ENCODE results near the gene CACNA2D2. TPM values are rescaled to one million over a fixed set of nuclear protein-coding genes. Genes with fewer than 3 reads are reported as not detected.
A peak's percentile ranks its signal among the peaks of the same experiment; 100 is the strongest.

Gene CACNA2D2
- total RNA-seq, 4 donors from 2014 or later: 1.5 to 3.3 (median 2.9) TPM

GRCh38 chr3:50317300-50317699 lies 186.1 kb downstream of the CACNA2D2 start:
- peak; percentile 44 to 48 for DNase-seq
- H3K4me3 ChIP-seq (replicated peaks in 1 of 3): no peak overlapping the region
- intact Hi-C loops (cut with DNase I): no loop called here
- no peaks in the 10 kb centered on the region for H3K9me3 ChIP-seq
- H3K27me3 ChIP-seq: no peaks in the 10 kb centered on the region
- peak overlapping the region; percentile 62 to 98 (median 73) for H3K27ac ChIP-seq
- TF ChIP-seq, protein P1, sequence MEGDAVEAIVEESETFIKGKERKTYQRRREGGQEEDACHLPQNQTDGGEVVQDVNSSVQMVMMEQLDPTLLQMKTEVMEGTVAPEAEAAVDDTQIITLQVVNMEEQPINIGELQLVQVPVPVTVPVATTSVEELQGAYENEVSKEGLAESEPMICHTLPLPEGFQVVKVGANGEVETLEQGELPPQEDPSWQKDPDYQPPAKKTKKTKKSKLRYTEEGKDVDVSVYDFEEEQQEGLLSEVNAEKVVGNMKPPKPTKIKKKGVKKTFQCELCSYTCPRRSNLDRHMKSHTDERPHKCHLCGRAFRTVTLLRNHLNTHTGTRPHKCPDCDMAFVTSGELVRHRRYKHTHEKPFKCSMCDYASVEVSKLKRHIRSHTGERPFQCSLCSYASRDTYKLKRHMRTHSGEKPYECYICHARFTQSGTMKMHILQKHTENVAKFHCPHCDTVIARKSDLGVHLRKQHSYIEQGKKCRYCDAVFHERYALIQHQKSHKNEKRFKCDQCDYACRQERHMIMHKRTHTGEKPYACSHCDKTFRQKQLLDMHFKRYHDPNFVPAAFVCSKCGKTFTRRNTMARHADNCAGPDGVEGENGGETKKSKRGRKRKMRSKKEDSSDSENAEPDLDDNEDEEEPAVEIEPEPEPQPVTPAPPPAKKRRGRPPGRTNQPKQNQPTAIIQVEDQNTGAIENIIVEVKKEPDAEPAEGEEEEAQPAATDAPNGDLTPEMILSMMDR (IDR thresholded peaks at IDR 0.05): no peak
- TF ChIP-seq POLR2A (IDR thresholded peaks at IDR 0.05): no peak
- peaks cover 7 to 21% of the 10 kb centered on the region in 2 donors for H3K36me3 ChIP-seq
- H3K4me1 ChIP-seq: peaks cover 40 to 72% of the 10 kb centered on the region in 2 donors
- 57 to 60% methylated on average over 2 to 6 of the region's 6 CpGs for WGBS, 2 donors

DNA sequence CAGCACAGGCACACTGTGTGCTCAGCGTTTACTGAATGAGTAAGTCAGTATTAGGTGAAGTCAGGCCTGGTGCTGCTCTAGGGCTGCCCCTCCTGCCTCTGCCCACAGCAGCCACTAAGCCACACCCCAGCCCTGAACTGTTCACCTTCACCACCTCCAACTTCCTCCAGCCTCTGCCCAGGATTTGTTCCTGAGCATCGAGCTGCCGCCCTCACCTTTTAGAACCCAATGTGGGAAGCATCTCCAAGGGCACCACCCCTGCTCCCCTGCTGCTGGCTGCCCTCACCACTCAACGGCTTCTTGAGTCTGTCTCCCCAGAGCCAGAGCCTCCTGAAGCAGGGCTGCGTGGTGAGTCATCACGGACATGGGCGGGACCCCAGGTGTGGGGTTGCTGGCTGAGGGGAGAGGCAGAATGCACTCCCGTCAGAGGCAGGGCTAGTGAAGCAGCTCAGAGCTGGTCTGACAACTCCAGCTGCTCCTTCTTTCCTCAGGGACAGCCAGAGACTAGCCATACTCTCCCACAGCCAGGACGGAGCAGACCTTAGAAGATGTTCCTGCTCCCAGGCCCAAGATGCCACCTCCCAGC lies 186.7 kb downstream of the CACNA2D2 start:
- H3K27me3 ChIP-seq: no peaks in the 10 kb centered on the region
- peaks cover 36 to 66% of the 10 kb centered on the region in 2 donors for H3K4me1 ChIP-seq
- DNase-seq: peak; percentile 91
- no peak overlapping the region for H3K4me3 ChIP-seq (replicated peaks in 1 of 3)
- peaks cover 7 to 21% of the 10 kb centered on the region in 2 donors for H3K36me3 ChIP-seq
- intact Hi-C loops (cut with DNase I): no loop called here
- peak overlapping the region; percentile 62 to 98 (median 73) for H3K27ac ChIP-seq
- H3K9me3 ChIP-seq: no peaks in the 10 kb centered on the region
- WGBS, 2 donors: 48 to 53% methylated on average over 4 to 8 of the region's 9 CpGs
- TF ChIP-seq, protein P1 (IDR thresholded peaks at IDR 0.05): no peak
- peak; percentile 43 to 60 for TF ChIP-seq POLR2A (IDR thresholded peaks at IDR 0.05)

GRCh38 chr3:50314816-50315215 lies 188.6 kb downstream of the CACNA2D2 start:
- no peak overlapping the region for H3K4me3 ChIP-seq (replicated peaks in 1 of 3)

DNA sequence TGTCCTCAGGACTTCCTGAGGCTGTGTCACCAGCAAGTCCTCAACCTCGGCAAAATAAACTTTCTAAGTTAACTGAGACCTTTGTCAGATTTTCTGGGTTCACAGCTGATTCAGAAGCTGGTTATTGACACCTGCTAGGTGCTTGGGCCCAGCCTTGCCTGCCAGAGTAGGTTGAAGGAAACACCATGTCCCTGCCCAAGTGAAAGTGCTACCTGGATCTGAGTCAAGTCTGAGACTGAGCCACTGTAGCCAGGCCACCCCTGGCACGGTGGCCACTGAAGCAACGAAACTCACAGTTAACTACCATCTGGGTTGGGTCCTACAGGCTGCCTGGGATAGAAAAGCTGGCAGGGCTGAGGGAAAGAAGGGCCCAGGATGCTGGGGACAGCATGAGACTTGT lies 189.1 kb downstream of the CACNA2D2 start:
- peak overlapping the region in 2 of 3 donors; percentile 38 to 52 for H3K27ac ChIP-seq
- no peak overlapping the region for H3K4me3 ChIP-seq (replicated peaks in 1 of 3)
- WGBS, 2 donors: 40 to 50% methylated on average over 3 of the region's 3 CpGs
- no peak for TF ChIP-seq POLR2A (IDR thresholded peaks at IDR 0.05)
- TF ChIP-seq, protein P1 (IDR thresholded peaks at IDR 0.05): no peak
- H3K9me3 ChIP-seq: no peaks in the 10 kb centered on the region
- intact Hi-C loops (cut with DNase I): no loop called here
- peaks cover 26 to 67% of the 10 kb centered on the region in 2 donors for H3K4me1 ChIP-seq
- DNase-seq: peak; percentile 72 to 73
- no peaks in the 10 kb centered on the region for H3K27me3 ChIP-seq
- H3K36me3 ChIP-seq: peaks cover 7 to 20% of the 10 kb centered on the region in 2 donors

More at GRCh38 chr3:50314816-50315215, 188.6 kb downstream of the CACNA2D2 start:
- intact Hi-C loops (cut with DNase I): no loop called here
- Histone ChIP-seq H3K27me3 (no peaks in the 10 kb centered on the region), H3K4me1 (peaks cover 27 to 67% of the 10 kb centered on the region in 2 donors), H3K9me3 (no peaks in the 10 kb centered on the region), H3K27ac (peak overlapping the region in 2 of 3 donors; percentile 38 to 52), H3K36me3 (peaks cover 7 to 21% of the 10 kb centered on the region in 2 donors)
- DNase-seq: no peak
- no peak for TF ChIP-seq POLR2A (IDR thresholded peaks at IDR 0.05)
- TF ChIP-seq, protein P1 (IDR thresholded peaks at IDR 0.05): no peak
- 100% methylated on average over 4 of the region's 4 CpGs for WGBS, 2 donors

Small RNAs within 50 kb of the gene (small RNA-seq; reads per million reads assigned to genes)
- not detected for gene RNA5SP131

Other genes starting within 250 kb of the CACNA2D2 start
- gene SEMA3B, start 234.5 kb downstream of the CACNA2D2 start, total RNA-seq: 10 to 100 TPM; 21.0 to 31.0 (median 26.5) TPM
- gene LSMEM2, start 224.5 kb downstream of the CACNA2D2 start, total RNA-seq: not detected
- 10 to 100 TPM; 63.9 to 96.5 (median 88.4) TPM for gene IFRD2, start 211.2 kb downstream of the CACNA2D2 start, total RNA-seq
- gene HYAL3, start 204.2 kb downstream of the CACNA2D2 start, total RNA-seq: 1 to 10 TPM; 2.7 to 6.7 (median 3.8) TPM
- 10 to 100 TPM in 2 of 4 donors, 1 to 10 TPM in 2; 6.9 to 15.2 (median 10.8) TPM for gene NAA80, start 204.2 kb downstream of the CACNA2D2 start, total RNA-seq
- gene HYAL1, start 200.1 kb downstream of the CACNA2D2 start, total RNA-seq: 10 to 100 TPM in 2 of 4 donors, 1 to 10 TPM in 2; 5.8 to 13.8 (median 9.7) TPM
- gene HYAL2, start 180.9 kb downstream of the CACNA2D2 start, total RNA-seq: 100 to 1,000 TPM; 133 to 206 (median 158) TPM
- 10 to 100 TPM; 28.7 to 63.7 (median 42.3) TPM for gene TUSC2, start 175.4 kb downstream of the CACNA2D2 start, total RNA-seq
- gene RASSF1, start 162.8 kb downstream of the CACNA2D2 start, total RNA-seq: 10 to 100 TPM; 18.9 to 42.6 (median 24.8) TPM
- gene ZMYND10, start 157.9 kb downstream of the CACNA2D2 start, total RNA-seq: 1 to 10 TPM; 3.6 to 8.1 (median 4.4) TPM
- gene NPRL2, start 152.9 kb downstream of the CACNA2D2 start, total RNA-seq: 10 to 100 TPM; 13.4 to 30.6 (median 24.7) TPM
- 10 to 100 TPM; 23.6 to 66.0 (median 43.6) TPM for gene CYB561D2, start 152.8 kb downstream of the CACNA2D2 start, total RNA-seq
- 100 to 1,000 TPM in 1 of 4 donors, 10 to 100 TPM in 3; 70.0 to 111 (median 85.1) TPM for gene TMEM115, start 144.1 kb downstream of the CACNA2D2 start, total RNA-seq
- 10 to 100 TPM; 19.6 to 22.0 (median 20.3) TPM for gene C3orf18, start 64.1 kb upstream of the CACNA2D2 start, total RNA-seq
- 10 to 100 TPM; 13.9 to 20.8 (median 17.6) TPM for gene HEMK1, start 65.9 kb upstream of the CACNA2D2 start, total RNA-seq
- gene CISH, start 108.1 kb upstream of the CACNA2D2 start, total RNA-seq: 10 to 100 TPM; 31.0 to 78.1 (median 48.0) TPM
- 100 to 1,000 TPM in 1 of 4 donors, 10 to 100 TPM in 3; 66.1 to 147 (median 97.5) TPM for gene MAPKAPK3, start 113.5 kb upstream of the CACNA2D2 start, total RNA-seq
- 10 to 100 TPM; 15.7 to 54.2 (median 21.1) TPM for gene DOCK3, start 171.3 kb upstream of the CACNA2D2 start, total RNA-seq